Measurements from ENCODE around the gene PHRF1.

The PHRF1 gene

GRCh38 chr11:660681-661444 lies 84.6 kb downstream of the PHRF1 start:
- no peak for DNase-seq

Data from activated CD8-positive, alpha-beta memory T cell treated with anti-CD3 and anti-CD28 coated beads, Interleukin-2, amount 50 U/mL, for 48 hours (primary cell).